ENCODE measurements around the gene DLX1. TPM values are rescaled to one million over a fixed set of nuclear protein-coding genes. Genes with fewer than 3 reads are reported as not detected.

The DLX1 gene
- total and polyA plus RNA-seq, 12 donors = 0.11 to 1.4 (median 0.53) TPM; not detected in 5

DNA sequence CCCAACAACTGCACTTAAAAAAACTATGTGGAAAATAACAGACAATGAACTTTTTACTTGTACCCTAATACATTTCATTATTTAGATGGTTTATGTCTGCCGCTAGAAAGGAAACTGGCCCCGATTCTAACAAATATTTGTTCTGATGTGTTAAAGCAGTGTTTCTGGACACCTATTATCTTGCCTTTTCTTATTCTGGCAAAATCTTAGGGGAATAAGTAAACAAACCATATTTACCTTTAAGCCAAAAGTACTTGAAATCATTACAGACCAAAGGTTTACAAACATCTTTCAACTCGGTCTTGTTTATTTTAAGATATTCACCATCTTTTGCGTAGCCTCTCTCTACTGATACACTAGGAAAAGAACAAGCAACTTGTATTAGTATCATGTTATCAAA lies 11.8 kb upstream of the DLX1 start:
- 92 to 99% (median 97%) methylated on average over 4 of the region's 4 CpGs for WGBS, 4 donors
- H3K36me3 ChIP-seq (replicated peaks in 1 of 2) = no peaks in the 10 kb centered on the region
- intact Hi-C loops (cut with DNase I) = no loop called here

DNA sequence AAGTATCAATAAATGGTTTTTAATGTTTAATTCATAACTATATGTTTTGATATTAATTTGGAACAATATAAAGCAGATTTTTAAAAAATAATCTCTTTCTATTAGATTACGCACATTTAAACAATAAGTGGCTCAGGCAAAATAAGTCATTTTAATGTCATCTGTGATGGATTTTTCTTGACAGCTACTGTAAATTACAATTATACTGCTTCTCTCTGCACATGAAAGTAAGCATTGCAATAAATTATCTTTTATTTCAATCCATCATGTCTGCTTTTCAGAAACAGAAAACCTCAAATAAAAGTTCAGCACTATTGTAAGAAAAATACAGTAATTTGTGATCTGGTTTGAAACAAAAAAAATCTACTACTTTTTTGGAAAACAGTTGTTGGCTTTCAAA lies 11.1 kb upstream of the DLX1 start:
- 87 to 100% (median 98%) methylated on average over 1 of the region's 1 CpG for WGBS, 4 donors
- no peaks in the 10 kb centered on the region for H3K9me3 ChIP-seq (replicated peaks in 1 of 3)
- no peak for TF ChIP-seq POLR2A (IDR thresholded peaks at IDR 0.05)
- TF ChIP-seq, protein P1, sequence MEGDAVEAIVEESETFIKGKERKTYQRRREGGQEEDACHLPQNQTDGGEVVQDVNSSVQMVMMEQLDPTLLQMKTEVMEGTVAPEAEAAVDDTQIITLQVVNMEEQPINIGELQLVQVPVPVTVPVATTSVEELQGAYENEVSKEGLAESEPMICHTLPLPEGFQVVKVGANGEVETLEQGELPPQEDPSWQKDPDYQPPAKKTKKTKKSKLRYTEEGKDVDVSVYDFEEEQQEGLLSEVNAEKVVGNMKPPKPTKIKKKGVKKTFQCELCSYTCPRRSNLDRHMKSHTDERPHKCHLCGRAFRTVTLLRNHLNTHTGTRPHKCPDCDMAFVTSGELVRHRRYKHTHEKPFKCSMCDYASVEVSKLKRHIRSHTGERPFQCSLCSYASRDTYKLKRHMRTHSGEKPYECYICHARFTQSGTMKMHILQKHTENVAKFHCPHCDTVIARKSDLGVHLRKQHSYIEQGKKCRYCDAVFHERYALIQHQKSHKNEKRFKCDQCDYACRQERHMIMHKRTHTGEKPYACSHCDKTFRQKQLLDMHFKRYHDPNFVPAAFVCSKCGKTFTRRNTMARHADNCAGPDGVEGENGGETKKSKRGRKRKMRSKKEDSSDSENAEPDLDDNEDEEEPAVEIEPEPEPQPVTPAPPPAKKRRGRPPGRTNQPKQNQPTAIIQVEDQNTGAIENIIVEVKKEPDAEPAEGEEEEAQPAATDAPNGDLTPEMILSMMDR (IDR thresholded peaks at IDR 0.05) = no peak
- no peaks in the 10 kb centered on the region for H3K36me3 ChIP-seq (replicated peaks in 1 of 2)
- no peaks in the 10 kb centered on the region for H3K4me1 ChIP-seq (replicated peaks in 1 of 2)
- no peak overlapping the region for H3K4me3 ChIP-seq
- no peaks in the 10 kb centered on the region for H3K27me3 ChIP-seq
- H3K27ac ChIP-seq = no peak overlapping the region
- intact Hi-C loops (cut with DNase I) = no loop called here
- no peak for DNase-seq

More for the DNA sequence above, 11.8 kb upstream of the DLX1 start:
- Histone ChIP-seq H3K4me3 (no peak overlapping the region), H3K4me1 (replicated peaks in 1 of 2) (no peaks in the 10 kb centered on the region), H3K27ac (no peak overlapping the region), H3K27me3 (no peaks in the 10 kb centered on the region), H3K9me3 (replicated peaks in 1 of 3) (no peaks in the 10 kb centered on the region)
- no peak for TF ChIP-seq POLR2A (IDR thresholded peaks at IDR 0.05)
- TF ChIP-seq, protein P1 (IDR thresholded peaks at IDR 0.05) = no peak
- no peak for DNase-seq

DNA sequence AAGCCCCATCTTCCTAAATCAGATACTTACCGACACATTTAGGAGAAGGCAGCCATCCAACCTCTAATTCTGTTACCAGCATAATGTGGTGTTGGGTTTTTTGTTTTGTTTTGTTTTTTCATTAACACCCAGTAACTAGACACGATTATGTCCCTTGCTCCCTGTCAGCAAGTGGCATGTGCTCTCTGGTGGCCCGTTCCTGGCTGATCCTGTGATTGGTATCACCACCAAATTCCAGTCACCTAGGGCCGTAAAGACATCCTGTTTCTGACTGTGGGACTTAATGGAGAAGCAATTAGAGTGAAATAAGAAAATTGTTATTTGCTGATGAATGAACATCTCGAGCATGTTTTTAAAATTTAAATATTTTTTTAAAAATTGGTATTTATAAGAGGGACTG lies 5.9 kb upstream of the DLX1 start:
- no peak for TF ChIP-seq POLR2A (IDR thresholded peaks at IDR 0.05)
- TF ChIP-seq, protein P1 (IDR thresholded peaks at IDR 0.05) = no peak
- no peak overlapping the region for H3K4me3 ChIP-seq
- 92 to 95% (median 94%) methylated on average over 5 of the region's 5 CpGs for WGBS, 4 donors
- peaks cover 43% of the 10 kb centered on the region for H3K27me3 ChIP-seq
- intact Hi-C loops (cut with DNase I) = no loop called here
- no peak for DNase-seq
- H3K4me1 ChIP-seq (replicated peaks in 1 of 2) = peaks cover 3 to 12% of the 10 kb centered on the region in 2 donors
- H3K36me3 ChIP-seq (replicated peaks in 1 of 2) = no peaks in the 10 kb centered on the region
- H3K9me3 ChIP-seq (replicated peaks in 1 of 3) = no peaks in the 10 kb centered on the region
- H3K27ac ChIP-seq = no peak overlapping the region

DNA sequence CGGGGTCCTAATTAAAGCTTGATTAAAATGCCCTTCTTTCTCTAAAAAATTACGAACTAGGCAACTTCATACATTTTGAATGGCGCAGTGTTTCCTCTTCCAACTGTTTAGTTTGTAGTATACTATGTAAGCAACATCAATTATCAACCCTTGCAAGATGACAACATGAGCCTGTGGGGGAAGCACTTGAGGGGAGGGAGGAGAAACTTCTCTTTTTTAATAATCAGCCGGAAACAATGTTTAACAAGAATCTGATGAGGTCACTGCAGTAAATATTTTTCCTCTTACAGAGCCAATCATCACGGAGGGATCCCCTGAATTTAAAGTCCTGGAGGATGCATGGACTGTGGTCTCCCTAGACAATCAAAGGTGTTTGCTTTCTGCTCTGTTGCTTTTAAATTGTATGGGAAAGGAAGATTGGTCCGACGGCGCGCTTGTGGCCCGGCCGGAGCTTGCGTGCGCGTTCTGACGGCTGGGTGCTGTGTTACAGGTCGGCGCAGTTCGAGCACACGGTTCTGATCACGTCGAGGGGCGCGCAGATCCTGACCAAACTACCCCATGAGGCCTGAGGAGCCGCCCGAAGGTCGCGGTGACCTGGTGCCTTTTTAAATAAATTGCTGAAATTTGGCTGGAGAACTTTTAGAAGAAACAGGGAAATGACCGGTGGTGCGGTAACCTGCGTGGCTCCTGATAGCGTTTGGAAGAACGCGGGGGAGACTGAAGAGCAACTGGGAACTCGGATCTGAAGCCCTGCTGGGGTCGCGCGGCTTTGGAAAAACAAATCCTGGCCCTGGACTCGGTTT lies 5.3 kb upstream of the DLX1 start:
- Histone ChIP-seq H3K4me3 (no peak overlapping the region), H3K36me3 (replicated peaks in 1 of 2) (no peaks in the 10 kb centered on the region)

More for the DNA sequence above, 5.3 kb upstream of the DLX1 start:
- Histone ChIP-seq H3K4me1 (replicated peaks in 1 of 2) (peaks cover 10 to 19% of the 10 kb centered on the region in 2 donors), H3K27ac (no peak overlapping the region), H3K27me3 (peaks cover 49% of the 10 kb centered on the region), H3K9me3 (replicated peaks in 1 of 3) (no peaks in the 10 kb centered on the region)
- intact Hi-C loops (cut with DNase I) = no loop called here
- no peak for DNase-seq
- TF ChIP-seq, protein P1 (IDR thresholded peaks at IDR 0.05) = no peak
- no peak for TF ChIP-seq POLR2A (IDR thresholded peaks at IDR 0.05)
- 56 to 70% (median 62%) methylated on average over 37 to 38 of the region's 38 CpGs for WGBS, 4 donors
